Skeletal muscle cell (primary cell): ENCODE data around the gene PRR3.
"Not testable (repeated sequence)": the region's sequence is repeated elsewhere in the genome, so short reads cannot be mapped to it uniquely, and the experiment has no call there.

ENCODE experiments used
- DNase-seq: peaks from one replicate; pipeline ENCODE4 v3.0.0-alpha.2; 2010; ENCODE audit warnings: low read depth
- H3K4me3 ChIP-seq: 2 replicates; pipeline ENCODE4 v1.5.1; 2011; ENCODE audit warnings: low read depth, mild to moderate bottlenecking, control low read depth, low read length, moderate library complexity

PRR3 gene

DNA sequence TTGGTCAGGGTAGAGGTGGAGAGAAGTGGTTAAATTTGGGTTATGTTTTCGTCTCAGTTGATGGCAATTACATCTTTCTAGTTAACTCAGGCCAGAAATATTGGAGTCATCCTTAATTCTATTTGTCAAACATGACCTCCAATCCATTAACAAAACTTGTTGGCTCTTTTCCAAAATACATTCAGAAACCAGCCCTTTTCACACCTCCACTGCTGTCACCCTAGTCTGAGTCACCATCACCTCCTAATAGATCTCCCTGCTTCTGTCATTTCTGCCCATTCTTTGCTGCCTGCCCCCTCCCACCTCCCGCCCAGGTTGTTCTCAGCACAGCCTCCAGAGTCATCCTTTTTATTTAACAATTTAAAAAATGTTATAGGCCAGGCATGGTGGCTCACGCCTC is 11.2 kb downstream of the PRR3 start:
- no peak overlapping the region for H3K4me3 ChIP-seq
- no peak for DNase-seq

DNA sequence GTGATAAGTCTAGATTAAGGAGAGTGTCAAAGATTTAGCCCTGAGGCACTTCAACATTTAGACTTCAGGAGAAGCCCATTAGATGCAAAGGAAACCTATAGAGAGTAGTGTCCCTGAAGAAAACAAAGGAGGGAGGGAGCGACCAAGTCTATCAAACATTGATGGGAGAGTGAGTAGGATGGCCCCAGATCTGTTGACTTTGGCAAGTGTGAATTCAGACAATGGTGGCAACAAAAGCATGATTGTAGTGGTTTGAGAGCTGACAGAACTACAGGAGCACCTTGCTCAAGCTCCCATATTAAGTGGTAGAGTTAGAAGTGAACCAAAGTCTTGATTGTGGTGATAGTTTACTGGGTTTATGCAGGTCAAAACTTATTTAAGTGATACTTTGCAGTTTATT is 13.2 kb downstream of the PRR3 start:
- DNase-seq: no peak
- H3K4me3 ChIP-seq: peak overlapping the region; percentile 89

DNA sequence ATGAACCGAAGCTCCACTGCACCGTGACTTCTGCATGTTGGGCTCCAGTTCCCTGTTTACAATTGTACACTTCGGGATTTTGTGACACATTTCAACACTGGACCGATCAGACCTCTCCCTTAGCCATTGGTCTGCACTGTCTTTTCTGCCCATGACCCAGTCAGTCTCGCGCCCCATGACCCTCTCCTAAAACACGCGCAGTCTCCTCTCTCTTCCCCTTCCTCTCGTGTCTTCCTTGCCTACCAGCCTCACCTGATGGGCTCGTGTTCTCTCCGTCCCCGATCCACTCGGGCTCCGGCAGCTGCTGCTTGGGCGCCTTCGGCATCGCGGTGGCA is 13.6 kb downstream of the PRR3 start:
- H3K4me3 ChIP-seq: peak overlapping the region; percentile 89
- DNase-seq: no peak

DNA sequence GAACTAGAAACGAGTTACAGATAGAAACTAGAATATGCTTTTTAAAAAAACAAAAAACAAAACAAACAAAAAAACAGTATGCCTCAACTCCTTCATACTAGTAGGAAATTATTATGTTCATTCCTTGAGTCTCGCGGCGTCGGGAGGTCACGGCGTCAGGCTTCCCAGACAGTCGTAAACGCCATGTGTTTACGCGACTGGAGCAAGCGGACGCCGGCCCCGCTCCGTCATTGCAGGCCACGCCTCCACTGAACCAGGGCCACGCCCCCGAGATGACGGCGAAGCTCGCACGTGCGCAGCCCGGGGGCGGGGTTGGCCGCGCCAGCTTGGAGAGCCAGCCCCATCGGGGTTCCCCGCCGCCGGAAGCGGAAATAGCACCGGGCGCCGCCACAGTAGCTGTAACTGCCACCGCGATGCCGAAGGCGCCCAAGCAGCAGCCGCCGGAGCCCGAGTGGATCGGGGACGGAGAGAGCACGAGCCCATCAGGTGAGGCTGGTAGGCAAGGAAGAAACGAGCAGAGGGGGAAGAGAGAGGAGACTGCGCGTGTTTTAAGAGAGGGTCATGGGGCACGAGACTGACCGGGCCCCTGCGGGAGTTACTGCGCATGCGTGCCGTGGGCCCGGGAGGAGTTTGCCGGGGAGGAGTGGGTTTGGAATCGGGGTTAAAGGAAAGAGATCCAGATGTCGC is 14.1 kb downstream of the PRR3 start, which contains the start of gene ABCF1:
ABCF1 (plus strand) TSS at position 368 of the 687 bp plus-strand sequence; CDS start at position 414, 46 bp downstream.
- peak; percentile 90 for DNase-seq
- peak within 1 kb of the TSS; percentile 89 for H3K4me3 ChIP-seq

DNA sequence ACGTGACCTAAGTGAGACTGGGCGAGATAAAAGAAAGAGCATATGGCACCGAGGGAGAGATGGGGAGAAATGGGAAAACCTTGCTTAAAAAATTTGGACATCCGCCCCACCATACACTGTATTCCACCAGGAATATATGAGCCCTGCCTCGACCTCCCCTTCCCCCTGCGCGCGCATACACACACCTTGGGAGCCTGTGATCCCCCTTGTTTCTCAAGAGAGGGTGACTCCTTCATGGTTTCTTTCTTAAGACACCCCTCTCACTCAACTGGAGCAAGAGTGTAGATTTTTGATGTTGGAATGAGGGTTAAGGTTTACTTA is 14.6 kb downstream of the PRR3 start:
- DNase-seq: no peak
- H3K4me3 ChIP-seq: peak overlapping the region; percentile 89

DNA sequence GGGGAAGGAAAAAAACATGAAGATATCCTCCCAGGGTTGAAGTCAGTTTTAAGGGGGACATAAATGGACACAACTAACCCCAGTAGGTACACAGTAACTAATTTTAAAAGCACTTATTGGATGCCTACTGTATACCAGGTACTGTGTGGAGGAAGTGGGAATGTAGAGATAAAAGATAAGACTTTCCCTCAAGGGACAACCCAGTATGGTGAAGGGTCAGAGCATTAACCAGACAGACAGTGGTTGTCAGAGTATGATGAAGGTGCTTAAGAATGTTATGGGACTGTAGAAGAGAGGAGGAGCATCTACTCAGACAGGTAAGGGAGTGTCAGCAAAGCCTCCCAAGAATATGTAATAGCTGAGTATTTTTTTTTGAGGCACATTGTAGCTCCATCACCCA is 15.1 kb downstream of the PRR3 start:
- DNase-seq: no peak
- peak overlapping the region; percentile 89 for H3K4me3 ChIP-seq

DNA sequence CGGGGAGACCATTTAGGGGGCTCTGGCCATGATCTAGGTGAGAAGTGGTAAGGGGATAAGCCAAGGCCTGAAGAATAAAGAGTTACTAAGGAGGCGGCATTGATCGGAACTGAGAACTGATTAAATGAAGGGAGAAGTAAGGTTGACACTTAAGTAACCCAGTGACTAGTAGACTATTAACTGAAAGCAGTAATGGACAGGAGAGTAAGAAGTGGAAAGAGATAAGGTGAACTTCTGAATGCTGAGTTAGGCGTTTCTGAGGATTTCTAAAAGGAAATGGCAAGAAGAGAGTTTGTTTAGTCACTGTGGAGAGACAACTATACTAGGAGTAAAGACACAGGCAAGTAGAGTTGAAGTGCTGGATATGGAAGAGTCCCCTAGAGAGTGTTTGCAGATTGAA is 16.0 kb downstream of the PRR3 start:
- DNase-seq: no peak
- no peak overlapping the region for H3K4me3 ChIP-seq

DNA sequence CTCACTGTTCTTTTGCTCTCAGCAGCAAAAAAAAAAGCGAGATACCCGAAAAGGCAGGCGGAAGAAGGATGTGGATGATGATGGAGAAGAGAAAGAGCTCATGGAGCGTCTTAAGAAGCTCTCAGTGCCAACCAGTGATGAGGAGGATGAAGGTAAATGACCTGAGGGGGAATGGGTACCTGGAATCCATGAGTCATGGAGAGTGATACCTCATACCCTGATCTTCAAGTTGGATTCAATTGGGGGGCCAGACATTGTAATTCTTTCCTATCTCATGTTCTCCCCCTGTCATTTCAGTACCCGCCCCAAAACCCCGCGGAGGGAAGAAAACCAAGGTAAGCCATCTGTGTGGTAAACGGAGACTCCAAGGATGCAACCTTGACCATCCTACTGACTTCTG is 21.0 kb downstream of the PRR3 start:
- no peak overlapping the region for H3K4me3 ChIP-seq
- DNase-seq: no peak

DNA sequence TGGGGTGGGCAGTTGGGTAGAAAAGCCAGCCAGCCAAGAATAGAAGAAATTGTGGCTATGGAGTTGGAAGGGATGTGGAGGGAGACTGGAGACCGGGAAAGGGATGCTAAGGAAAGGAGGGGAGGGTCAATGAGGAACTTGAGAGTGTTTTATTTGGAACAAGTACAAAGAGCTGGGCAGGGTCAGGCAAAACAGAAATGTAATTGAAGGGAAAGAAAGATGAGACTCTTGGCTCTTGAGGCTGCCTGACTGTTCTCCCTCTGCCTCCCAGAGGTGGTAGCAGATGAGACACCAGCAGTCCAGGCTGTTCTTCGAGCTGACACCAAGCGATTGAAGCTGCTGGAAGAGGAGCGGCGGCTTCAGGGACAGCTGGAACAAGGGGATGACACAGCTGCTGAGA is 26.8 kb downstream of the PRR3 start:
- DNase-seq: no peak
- no peak overlapping the region for H3K4me3 ChIP-seq

DNA sequence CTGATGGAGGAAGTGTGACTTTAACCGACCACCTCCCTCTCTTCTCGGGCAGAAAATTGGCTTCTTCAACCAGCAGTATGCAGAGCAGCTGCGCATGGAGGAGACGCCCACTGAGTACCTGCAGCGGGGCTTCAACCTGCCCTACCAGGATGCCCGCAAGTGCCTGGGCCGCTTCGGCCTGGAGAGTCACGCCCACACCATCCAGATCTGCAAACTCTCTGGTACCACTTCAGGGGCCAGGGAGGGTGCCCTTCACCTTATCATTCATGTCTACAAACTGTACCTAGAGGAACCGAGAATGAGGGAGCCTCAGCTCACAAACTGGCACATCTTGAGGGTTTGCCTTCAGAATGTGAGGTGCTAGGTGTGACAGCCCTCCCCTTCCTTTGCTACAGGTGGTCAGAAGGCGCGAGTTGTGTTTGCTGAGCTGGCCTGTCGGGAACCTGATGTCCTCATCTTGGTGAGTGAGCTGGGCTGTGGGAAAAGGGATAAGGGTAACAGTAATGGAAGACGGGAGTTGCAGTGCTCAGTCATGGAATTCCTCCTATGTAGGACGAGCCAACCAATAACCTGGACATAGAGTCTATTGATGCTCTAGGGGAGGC is 32.8 kb downstream of the PRR3 start:
- no peak for DNase-seq
- no peak overlapping the region for H3K4me3 ChIP-seq

DNA sequence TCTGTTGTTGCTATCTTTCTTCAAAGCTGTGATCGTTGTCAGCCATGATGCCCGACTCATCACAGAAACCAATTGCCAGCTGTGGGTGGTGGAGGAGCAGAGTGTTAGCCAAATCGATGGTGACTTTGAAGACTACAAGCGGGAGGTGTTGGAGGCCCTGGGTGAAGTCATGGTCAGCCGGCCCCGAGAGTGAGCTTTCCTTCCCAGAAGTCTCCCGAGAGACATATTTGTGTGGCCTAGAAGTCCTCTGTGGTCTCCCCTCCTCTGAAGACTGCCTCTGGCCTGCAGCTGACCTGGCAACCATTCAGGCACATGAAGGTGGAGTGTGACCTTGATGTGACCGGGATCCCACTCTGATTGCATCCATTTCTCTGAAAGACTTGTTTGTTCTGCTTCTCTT is 33.4 kb downstream of the PRR3 start:
- DNase-seq: no peak

DNA sequence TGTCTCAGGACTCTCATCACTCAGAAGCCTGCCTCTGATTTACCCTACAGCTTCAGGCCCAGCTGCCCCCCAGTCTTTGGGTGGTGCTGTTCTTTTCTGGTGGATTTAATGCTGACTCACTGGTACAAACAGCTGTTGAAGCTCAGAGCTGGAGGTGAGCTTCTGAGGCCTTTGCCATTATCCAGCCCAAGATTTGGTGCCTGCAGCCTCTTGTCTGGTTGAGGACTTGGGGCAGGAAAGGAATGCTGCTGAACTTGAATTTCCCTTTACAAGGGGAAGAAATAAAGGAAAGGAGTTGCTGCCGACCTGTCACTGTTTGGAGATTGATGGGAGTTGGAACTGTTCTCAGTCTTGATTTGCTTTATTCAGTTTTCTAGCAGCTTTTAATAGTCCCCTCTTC is 33.9 kb downstream of the PRR3 start:
- H3K4me3 ChIP-seq: no peak overlapping the region
- no peak for DNase-seq

More for the DNA sequence above, 33.4 kb downstream of the PRR3 start:
- H3K4me3 ChIP-seq: no peak overlapping the region

DNA sequence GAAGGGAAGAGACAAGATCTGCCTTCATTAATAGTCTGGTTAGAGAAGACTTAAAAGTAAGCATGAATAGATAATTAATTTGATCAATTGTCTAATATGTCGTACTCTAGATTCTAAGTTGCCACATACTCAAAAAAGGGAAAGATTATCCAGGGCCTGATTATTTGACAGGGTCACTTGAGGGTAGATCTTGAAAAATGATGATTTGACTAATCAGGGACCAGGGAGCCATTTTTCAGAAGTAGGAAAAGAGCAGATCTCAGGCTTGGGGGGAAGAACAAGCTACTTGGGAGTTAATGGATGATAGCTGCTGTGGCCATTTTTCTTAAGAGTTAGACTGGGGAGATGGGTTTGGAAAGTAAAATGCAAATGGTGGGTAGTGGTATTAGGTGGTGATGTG is 35.2 kb downstream of the PRR3 start:
- DNase-seq: no peak
- no peak overlapping the region for H3K4me3 ChIP-seq

DNA sequence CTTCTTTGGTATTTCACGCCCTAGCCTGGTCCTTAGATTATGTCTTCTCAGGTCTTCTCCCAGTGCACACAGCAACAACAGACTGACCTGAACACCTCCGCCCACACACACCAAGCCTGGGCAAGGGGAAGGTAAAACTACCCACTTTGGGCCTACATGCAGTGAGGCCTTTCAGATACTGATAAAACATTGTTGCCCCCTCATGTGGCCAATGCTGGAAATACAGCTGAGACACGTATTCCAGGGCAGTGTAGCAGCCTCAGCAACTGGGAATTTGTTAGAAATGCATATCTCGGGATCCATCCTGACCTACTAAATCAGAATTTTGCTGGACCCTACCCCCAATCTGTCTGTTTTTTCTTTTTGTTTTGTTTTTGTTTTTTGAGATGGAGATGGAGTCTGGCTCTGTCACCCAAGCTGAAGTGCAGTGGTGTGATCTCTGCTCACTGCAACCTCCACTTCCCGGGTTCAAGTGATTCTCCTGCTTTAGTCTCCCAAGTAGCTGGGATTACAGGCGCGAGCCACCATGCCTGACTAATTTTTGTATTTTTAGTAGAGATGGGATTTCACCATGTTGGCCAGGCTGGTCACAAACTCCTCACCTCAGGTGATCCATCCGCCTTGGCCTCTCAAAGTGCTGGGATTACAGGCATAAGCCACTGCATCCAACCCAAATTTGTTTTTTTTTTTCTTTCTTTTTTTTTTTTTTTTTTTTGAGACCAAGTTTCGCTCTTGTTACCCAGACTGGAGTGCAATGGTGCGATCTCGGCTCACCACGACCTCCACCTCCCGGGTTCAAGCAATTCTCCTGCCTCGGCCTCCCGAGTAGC is 40.4 kb downstream of the PRR3 start:
- DNase-seq: peak; percentile 43
- H3K4me3 ChIP-seq: not testable (repeated sequence)

DNA sequence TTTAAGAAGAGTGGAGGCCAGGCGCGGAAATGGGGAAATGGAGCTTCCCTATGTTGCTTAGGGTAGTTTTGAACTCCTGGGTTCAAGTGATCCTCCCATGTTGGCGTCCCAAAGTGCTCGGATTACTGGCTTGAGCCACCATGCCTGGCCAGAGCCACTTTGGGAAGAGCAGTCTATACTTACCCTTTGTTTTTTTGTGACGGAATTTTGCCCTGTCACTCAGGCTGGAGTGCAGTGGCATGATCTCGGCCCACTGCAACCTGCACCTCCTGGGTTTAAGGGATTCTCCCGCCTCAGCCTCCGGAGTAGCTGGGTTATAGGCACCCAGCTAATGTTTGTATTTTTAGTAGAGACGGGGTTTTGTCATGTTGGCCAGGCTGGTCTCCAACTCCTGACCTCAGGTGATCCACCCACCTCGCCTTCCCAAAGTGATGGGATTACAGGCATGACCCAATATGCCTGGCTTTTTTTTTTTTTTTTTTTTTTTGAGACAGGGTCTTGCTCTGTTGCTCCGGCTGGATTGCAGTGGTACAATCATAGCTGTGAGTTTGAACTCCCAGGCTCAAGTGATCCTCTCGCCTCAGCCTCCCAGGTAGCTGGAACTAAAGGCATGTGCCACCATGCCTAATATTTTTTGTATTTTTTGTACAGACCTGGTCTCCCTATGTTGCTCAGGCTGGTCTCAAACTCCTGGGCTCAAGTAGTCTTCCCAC is 42.0 kb downstream of the PRR3 start:
- no peak overlapping the region for H3K4me3 ChIP-seq
- no peak for DNase-seq

DNA sequence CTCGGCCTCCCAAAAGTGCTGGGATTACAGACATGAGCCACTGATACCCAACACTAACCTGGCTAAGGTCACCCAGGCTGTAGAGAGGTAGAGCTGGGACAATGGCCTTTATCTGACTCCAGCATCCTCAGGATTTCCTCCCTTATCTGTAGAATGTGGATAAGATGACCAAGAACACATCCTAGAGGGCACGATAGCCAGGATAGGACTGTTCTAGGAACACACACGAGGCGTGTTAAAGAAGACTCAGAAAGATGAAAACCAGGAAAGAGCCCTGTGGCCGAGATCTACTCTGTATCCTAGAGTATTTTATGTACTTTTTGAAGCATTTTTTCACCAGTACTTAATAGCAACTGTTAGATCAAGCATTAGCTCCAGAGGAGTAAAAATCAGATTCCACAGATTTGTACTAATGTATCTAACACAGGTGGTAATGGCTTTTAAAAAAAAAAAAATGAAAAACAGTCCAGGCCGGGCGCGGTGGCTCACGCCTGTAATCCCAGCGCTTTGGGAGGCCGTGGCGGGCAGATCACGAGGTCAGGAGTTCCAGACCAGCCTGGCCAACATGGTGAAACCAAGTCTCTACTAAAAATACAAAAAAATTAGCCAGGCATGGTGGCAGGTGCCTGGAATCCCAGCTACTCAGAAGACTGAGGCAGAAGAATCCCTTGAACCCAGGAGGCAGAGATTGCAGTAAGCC is 42.7 kb downstream of the PRR3 start:
- no peak overlapping the region for H3K4me3 ChIP-seq
- DNase-seq: no peak

DNA sequence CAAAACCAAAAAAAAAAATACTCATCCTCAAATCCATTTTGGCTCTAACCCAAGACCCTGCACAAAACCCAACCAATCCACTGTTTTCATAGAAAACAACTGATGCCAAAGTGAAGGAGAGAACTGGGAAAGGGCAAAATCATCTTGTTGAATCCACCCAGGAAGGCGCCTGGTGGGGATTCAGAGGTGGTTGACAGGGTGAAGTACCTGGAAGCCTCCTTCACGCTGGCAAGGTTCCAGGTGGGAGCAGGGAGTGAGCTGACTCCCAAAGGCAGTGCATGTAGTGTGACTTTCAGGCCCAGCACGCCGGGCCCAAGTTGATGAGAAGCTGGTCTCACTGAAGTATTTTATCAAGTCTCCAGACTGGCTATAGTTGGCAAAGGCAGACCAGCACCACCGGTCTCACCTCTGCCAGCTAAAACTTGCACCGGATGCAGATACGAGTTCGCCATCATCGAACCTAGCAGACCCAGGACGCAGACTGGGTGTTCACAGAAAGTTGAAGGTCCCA is 43.4 kb downstream of the PRR3 start:
- no peak overlapping the region for H3K4me3 ChIP-seq
- DNase-seq: no peak

DNA sequence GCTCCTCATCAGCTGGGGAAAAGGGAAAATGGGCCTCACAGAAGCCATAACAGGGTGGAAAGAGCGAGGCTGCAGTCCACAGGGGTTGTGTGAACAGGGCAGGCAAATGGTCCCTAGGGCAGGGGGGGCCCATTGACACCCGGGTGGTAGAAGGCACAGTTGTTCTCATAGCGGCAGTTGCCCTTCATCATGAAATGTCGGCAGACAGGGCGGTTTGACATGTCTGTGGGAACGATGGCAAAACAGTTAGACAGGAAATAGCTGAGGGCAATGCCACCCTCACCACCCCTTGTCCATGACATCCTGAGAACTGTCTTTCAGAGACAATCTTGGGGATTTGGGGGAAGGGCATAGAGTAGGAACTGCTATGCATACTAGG is 44.3 kb downstream of the PRR3 start:
- no peak for DNase-seq
- H3K4me3 ChIP-seq: no peak overlapping the region

DNA sequence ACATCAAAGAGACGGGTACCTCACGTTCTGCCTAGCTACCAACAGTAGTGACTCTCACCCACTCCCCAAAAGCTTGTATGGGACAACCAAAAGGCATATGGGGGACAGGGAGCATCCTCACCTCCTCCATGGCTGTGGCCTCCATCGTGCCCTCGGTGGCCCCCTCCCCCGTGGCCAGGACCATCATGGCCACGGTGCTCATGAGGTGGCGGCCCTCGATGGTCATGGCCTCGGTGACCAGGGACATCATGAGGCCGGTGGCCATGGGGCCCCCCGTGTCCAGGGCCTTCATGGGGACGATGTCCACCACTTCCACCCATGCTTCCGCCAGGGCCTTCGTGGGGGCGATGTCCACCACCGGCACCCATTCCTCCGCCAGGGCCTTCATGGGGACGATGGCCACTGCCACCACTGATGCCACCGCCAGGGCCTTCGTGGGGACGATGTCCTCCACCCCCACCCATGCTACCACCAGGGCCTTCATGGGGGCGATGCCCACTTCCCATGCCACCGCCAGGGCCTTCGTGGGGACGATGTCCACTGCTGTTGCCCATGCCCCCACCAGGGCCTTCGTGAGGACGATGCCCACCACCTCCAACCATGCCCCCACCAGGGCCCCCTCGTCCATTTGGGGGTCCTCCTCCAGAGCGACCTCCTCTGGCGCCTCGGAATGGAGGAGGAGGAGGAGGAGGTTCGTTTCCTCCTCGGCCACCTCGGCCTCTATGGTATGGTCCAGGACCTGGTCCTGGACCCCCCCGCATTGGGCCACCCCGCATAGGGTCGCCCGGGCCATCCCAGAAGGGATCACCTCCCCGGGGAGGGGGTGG is 44.9 kb downstream of the PRR3 start:
- no peak overlapping the region for H3K4me3 ChIP-seq

More for the DNA sequence above, 44.9 kb downstream of the PRR3 start:
- DNase-seq: no peak
